Activated CD4-positive, alpha-beta memory T cell treated with anti-CD3 and anti-CD28 coated beads, Interleukin-2, amount 10 ng/mL, durations not matched to agents 7 days and 5 days (primary cell): Measurements from ENCODE around the gene FCRLA. TPM values are rescaled to one million over a fixed set of nuclear protein-coding genes. Genes with fewer than 3 reads are reported as not detected.
"Not testable (repeated sequence)": the region's sequence is repeated elsewhere in the genome, so short reads cannot be mapped to it uniquely, and the experiment has no call there.

ENCODE experiments used
- CTCF ChIA-PET: fragments of 350-600 bp; sonication (Branson Sonifier 250); formaldehyde crosslinking; loops from one replicate; lab custom pipeline; 2021; ENCODE audit warnings: antibody characterized with exemption, inconsistent platforms; lab: Charles Lee
- POLR2A ChIA-PET: fragments of 350-600 bp; sonication (Branson Sonifier 250); formaldehyde crosslinking; loops from one replicate; lab custom pipeline; 2021; ENCODE audit warnings: antibody characterized with exemption; lab: Charles Lee
- DNase-seq: peaks from one replicate; pipeline ENCODE4 v3.0.0-alpha.2; 2020
- H3K27ac Mint-ChIP-seq: one replicate; pipeline ENCODE4 v1.8.0; 2021; ENCODE audit warnings: mild to moderate bottlenecking, mixed read lengths
- H3K27me3 Mint-ChIP-seq: one replicate; pipeline ENCODE4 v1.8.0; 2021; ENCODE audit warnings: mixed read lengths
- H3K36me3 Mint-ChIP-seq: one replicate; pipeline ENCODE4 v1.8.0; 2021; ENCODE audit warnings: low read depth, mixed read lengths
- H3K4me1 Mint-ChIP-seq: one replicate; pipeline ENCODE4 v1.8.0; 2021; ENCODE audit warnings: mixed read lengths
- H3K4me3 Mint-ChIP-seq: one replicate; pipeline ENCODE4 v1.8.0; 2021; ENCODE audit warnings: mild to moderate bottlenecking, mixed read lengths
- H3K9me3 Mint-ChIP-seq: one replicate; pipeline ENCODE4 v1.8.0; 2021; ENCODE audit warnings: mixed read lengths
- total RNA-seq, 2 experiments: library from RNA; stranded (reverse); gene quantifications; one replicate each; pipeline ENCODE4 v1.2.3, GENCODE V29; 2021

The FCRLA gene
- not detected for total RNA-seq

DNA sequence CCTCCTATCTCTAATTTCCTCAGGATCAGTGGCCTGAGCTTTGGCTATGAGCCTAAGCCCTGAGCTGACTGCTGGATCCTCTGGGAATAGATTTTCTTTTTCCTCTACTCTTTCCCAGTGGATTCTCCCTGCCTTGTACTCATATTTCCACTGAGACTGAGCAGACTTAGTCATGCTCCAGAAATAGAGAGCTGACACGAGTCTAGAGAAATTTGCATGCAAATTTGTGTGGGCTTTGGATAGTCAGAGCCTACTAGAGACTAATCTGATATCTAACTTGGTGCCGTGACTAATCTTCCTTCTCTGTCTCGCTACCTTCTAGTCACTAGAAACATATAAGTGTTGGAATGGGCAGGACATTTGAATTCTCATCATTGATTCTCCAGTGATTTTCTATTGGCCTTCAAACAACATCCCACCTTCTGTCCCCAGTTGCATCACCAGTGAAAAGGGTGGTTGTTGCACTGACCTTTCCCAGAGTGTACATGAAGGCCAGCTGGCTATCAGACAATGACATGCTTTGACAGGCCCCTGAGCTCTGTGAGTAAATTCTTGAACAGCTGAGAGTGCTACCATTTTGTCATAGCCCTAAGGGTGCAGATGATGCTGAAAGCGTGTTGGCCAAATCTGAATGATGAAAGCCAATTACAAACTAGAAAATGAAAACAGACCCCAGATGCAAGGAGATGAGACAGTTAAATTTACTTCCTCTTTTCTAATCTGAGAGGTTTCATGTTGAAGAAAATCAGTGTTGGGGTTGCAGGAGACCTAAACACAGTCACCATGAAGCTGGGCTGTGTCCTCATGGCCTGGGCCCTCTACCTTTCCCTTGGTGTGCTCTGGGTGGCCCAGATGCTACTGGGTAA, at the start of gene FCRLA:
Gene FCRLA (plus strand): TSS at position 748 of the 866 bp plus-strand sequence. CDS start 36 bp downstream, at position 784.
- peaks cover 17% of the 10 kb centered on the region for H3K27me3 Mint-ChIP-seq
- no peak within 1 kb of the TSS for H3K27ac Mint-ChIP-seq
- H3K4me3 Mint-ChIP-seq: no peak within 1 kb of the TSS
- CTCF ChIA-PET: no interaction called here
- DNase-seq: no peak
- POLR2A ChIA-PET: no interaction called here
- no peaks in the 10 kb centered on the region for H3K9me3 Mint-ChIP-seq
- H3K36me3 Mint-ChIP-seq: no peaks in the 10 kb centered on the region
- H3K4me1 Mint-ChIP-seq: no peaks in the 10 kb centered on the region

GRCh38 chr1:161658524-161658923, 48.5 kb upstream of the FCRLA start:
- H3K9me3 Mint-ChIP-seq, H3K27me3 Mint-ChIP-seq, H3K27ac Mint-ChIP-seq, CTCF ChIA-PET, H3K4me3 Mint-ChIP-seq, POLR2A ChIA-PET, H3K4me1 Mint-ChIP-seq, H3K36me3 Mint-ChIP-seq, DNase-seq: not testable (repeated sequence)

GRCh38 chr1:161661660-161662311, 45.2 kb upstream of the FCRLA start:
- H3K27me3 Mint-ChIP-seq, H3K27ac Mint-ChIP-seq: not testable (repeated sequence)

DNA sequence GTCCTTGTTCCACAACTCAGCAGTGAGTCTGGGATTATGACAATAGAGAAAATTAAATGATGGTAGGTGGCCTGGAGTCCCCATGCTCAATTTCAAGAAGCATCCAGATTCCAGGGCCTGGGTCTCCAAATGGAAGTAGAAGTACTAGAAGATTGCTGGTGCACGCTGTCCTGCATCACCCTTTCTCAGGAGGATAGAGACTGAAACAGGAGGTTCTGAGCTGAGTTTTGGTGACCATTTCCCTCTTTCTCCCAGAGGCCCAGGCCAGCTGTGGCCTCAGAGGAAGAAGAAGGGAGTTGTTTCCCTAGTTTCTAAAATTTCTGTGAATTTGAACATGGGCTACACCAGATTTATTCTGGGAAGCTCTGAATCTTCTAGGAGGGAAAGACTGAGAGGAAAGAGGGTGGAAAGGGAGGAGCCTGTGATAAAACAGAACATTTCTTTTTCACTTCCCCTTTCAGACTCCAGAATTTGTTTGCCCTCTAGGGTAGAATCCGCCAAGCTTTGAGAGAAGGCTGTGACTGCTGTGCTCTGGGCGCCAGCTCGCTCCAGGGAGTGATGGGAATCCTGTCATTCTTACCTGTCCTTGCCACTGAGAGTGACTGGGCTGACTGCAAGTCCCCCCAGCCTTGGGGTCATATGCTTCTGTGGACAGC, 44.2 kb upstream of the FCRLA start, which contains the start of gene FCGR2B:
Gene FCGR2B (plus strand): TSS at position 460 of the 656 bp plus-strand sequence. CDS start 99 bp downstream, at position 559.
- H3K27me3 Mint-ChIP-seq, H3K4me1 Mint-ChIP-seq, DNase-seq, H3K9me3 Mint-ChIP-seq, POLR2A ChIA-PET, H3K36me3 Mint-ChIP-seq, H3K4me3 Mint-ChIP-seq, CTCF ChIA-PET, H3K27ac Mint-ChIP-seq: not testable (repeated sequence)

More at GRCh38 chr1:161661660-161662311, 45.2 kb upstream of the FCRLA start:
- POLR2A ChIA-PET, H3K4me3 Mint-ChIP-seq, DNase-seq, H3K36me3 Mint-ChIP-seq, H3K9me3 Mint-ChIP-seq, CTCF ChIA-PET, H3K4me1 Mint-ChIP-seq: not testable (repeated sequence)

GRCh38 chr1:161663569-161663968, 43.5 kb upstream of the FCRLA start:
- H3K4me3 Mint-ChIP-seq, H3K9me3 Mint-ChIP-seq, POLR2A ChIA-PET, CTCF ChIA-PET, H3K27me3 Mint-ChIP-seq, H3K36me3 Mint-ChIP-seq, H3K4me1 Mint-ChIP-seq, H3K27ac Mint-ChIP-seq, DNase-seq: not testable (repeated sequence)

- CTCF ChIA-PET, H3K4me3 Mint-ChIP-seq, H3K9me3 Mint-ChIP-seq, POLR2A ChIA-PET, H3K27me3 Mint-ChIP-seq, H3K27ac Mint-ChIP-seq, H3K36me3 Mint-ChIP-seq, H3K4me1 Mint-ChIP-seq, DNase-seq: not testable (repeated sequence)
Measured at GRCh38 chr1:161664689-161665088, 42.3 kb upstream of the FCRLA start.

DNA sequence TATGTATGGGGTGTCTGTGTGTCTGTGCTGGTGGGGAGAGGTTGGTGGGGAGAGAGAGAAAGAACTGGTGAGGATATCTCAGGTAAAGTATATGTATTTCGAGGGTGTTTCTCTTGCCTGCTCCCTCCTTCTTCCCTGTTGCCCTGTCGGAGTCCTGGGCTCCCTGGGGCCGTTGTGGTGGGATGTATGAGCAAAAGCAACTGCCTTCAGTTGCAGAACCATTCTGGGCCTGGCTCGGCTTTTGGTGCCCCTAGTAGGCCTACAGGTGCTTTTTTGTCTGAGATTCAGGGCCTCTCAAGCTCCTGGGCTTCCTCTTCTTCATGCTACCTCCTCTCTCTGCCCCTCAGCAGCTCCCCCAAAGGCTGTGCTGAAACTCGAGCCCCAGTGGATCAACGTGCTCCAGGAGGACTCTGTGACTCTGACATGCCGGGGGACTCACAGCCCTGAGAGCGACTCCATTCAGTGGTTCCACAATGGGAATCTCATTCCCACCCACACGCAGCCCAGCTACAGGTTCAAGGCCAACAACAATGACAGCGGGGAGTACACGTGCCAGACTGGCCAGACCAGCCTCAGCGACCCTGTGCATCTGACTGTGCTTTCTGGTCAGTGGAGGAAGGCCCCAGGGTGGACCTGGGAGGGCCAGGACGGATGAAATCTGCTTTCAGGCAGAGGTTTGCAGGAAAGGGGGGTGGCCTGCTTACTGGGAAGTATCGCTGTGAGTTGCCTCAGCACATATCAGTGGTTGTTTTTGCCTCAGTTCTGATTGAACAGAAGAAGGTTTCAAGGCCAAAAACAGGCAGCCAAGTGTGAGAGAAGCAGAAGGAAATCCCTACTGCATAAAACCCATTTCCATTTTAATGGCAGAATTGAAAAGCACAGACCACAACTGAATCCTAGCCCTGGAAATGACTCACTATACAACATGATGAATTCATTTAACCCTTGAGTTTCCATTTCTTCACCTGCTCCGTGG, 35.7 kb upstream of the FCRLA start:
- DNase-seq, POLR2A ChIA-PET, H3K36me3 Mint-ChIP-seq, H3K27ac Mint-ChIP-seq, H3K9me3 Mint-ChIP-seq, CTCF ChIA-PET, H3K4me3 Mint-ChIP-seq, H3K4me1 Mint-ChIP-seq, H3K27me3 Mint-ChIP-seq: not testable (repeated sequence)

DNA sequence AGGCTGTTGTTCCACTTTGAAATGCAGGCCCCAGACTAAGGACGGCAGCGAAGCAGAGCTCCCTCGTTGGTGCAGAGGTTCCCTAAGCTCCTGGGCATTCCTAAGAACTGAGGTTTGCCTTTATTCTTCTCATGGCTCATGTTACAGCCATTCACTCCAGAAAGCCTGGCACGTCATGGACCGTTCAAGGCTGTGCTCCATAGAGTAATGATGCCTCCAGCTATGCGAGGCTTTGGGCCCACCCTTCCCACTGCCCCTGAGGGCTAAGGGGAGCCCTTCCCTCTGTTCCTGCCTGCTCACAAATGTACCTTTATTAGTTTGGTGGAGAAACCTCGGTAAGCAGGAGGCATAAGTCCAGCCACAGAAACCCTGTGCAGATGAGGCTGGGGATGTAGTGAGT, 33.6 kb upstream of the FCRLA start:
- H3K36me3 Mint-ChIP-seq, H3K27ac Mint-ChIP-seq, H3K27me3 Mint-ChIP-seq, CTCF ChIA-PET, H3K9me3 Mint-ChIP-seq, POLR2A ChIA-PET, DNase-seq, H3K4me3 Mint-ChIP-seq, H3K4me1 Mint-ChIP-seq: not testable (repeated sequence)

- H3K27me3 Mint-ChIP-seq, DNase-seq, H3K9me3 Mint-ChIP-seq, H3K36me3 Mint-ChIP-seq, H3K4me1 Mint-ChIP-seq, CTCF ChIA-PET, POLR2A ChIA-PET, H3K27ac Mint-ChIP-seq, H3K4me3 Mint-ChIP-seq: not testable (repeated sequence)
Measured at GRCh38 chr1:161674447-161674846, 32.6 kb upstream of the FCRLA start.

- H3K27ac Mint-ChIP-seq, H3K36me3 Mint-ChIP-seq, H3K4me3 Mint-ChIP-seq, H3K4me1 Mint-ChIP-seq, H3K27me3 Mint-ChIP-seq, H3K9me3 Mint-ChIP-seq, POLR2A ChIA-PET, DNase-seq, CTCF ChIA-PET: not testable (repeated sequence)
Measured at GRCh38 chr1:161674908-161675307, 32.1 kb upstream of the FCRLA start.

DNA sequence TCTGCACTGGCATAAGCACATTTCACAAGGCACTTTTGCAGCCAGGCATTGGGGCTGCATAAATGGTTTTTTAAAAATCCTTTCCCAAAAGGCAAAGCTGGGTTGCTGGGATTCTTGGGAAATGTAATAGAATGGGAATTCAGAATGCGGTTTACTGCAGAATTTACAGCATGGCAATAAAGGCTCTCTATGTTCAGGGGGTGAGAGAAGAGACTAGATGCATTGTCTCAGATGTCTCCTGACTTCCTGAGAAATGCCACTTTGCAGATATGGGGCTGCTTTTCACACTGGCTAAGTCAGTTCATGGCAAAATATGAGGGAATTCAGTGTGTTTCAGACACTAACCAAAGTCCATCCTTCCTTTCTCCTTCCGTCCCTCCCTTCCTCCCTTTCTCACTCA, 30.6 kb upstream of the FCRLA start:
- CTCF ChIA-PET: no interaction called here
- DNase-seq: no peak
- Mint-ChIP-seq H3K36me3 (no peaks in the 10 kb centered on the region), H3K4me3 (no peak overlapping the region), H3K27ac (no peak overlapping the region), H3K9me3 (no peaks in the 10 kb centered on the region), H3K27me3 (peaks cover 7% of the 10 kb centered on the region), H3K4me1 (peaks cover 3% of the 10 kb centered on the region)
- POLR2A ChIA-PET: no interaction called here

DNA sequence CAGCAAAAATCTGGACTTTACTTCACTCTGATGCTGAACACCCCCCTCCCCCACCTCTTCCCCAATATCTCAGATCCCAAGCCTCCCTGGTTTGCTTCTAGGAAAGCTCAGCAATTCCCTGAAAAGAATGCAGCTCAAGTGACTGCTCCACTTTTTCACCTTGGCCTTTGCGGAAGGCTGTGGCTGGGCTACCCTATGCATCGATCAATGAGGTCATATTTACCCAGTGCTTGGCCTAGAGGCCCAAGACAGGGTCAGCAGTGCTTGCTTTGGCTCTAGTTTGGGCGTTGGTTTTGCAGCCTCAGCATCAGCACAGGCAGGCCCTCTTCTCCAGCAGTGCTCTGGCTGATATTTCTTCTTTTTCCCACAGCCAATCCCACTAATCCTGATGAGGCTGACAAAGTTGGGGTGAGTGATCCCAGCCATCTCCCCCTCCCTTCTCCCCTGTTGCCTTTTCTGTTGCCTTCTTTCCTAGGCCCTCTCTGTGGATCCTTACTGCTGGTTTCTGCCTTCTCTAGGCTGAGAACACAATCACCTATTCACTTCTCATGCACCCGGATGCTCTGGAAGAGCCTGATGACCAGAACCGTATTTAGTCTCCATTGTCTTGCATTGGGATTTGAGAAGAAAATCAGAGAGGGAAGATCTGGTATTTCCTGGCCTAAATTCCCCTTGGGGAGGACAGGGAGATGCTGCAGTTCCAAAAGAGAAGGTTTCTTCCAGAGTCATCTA, 29.9 kb upstream of the FCRLA start:
- Mint-ChIP-seq H3K27me3 (peaks cover 13% of the 10 kb centered on the region), H3K36me3 (no peaks in the 10 kb centered on the region), H3K4me3 (no peak overlapping the region), H3K27ac (no peak overlapping the region), H3K9me3 (no peaks in the 10 kb centered on the region), H3K4me1 (no peaks in the 10 kb centered on the region)
- DNase-seq: no peak
- ChIA-PET POLR2A (no interaction called here), CTCF (no interaction called here)
